ENCODE results near the gene TP63. TPM values are rescaled to one million over a fixed set of nuclear protein-coding genes. Genes with fewer than 3 reads are reported as not detected.
"Not testable (repeated sequence)": the region's sequence is repeated elsewhere in the genome, so short reads cannot be mapped to it uniquely, and the experiment has no call there.

Gene TP63
- total RNA-seq, 1 donor from 2014 or later: 1.1 TPM

DNA sequence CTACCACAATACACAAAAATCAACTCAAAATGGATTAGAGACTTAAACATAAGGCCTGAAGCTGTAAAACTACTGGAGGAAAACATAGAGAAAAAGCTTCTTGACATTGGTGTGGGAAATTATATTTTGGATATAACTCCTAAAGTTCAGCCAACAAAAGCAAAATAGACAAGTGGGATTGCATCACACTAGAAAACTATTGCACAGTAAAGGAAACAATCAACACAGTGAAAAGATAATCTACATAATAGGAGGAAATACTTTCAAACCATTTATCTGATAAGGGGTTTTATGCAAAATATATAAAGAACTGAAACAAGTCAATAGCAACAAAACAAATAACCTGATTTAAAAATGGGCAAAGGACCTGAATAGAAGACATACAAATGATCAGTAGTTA, 37.6 kb upstream of the TP63 start:
- Mint-ChIP-seq H3K27me3 (ENCODE audit: low read depth, unreplicated experiment) (no peaks in the 10 kb centered on the region), H3K36me3 (ENCODE audit: low read depth, unreplicated experiment) (no peaks in the 10 kb centered on the region), H3K27ac (ENCODE audit: unreplicated experiment) (no peak overlapping the region), H3K4me3 (ENCODE audit: unreplicated experiment) (no peak overlapping the region), H3K4me1 (ENCODE audit: low read depth, unreplicated experiment) (peaks cover 2% of the 10 kb centered on the region), H3K9me3 (ENCODE audit: unreplicated experiment) (no peaks in the 10 kb centered on the region)
- no peak overlapping the region for H3K4me3 ChIP-seq (ENCODE audit: insufficient read depth, low read depth, low read length)
- H4K20me1 ChIP-seq (ENCODE audit: insufficient read depth, low read length): no peaks in the 10 kb centered on the region
- no peaks in the 10 kb centered on the region for H3K36me3 ChIP-seq (ENCODE audit: insufficient read depth, low read length)
- no peak for TF ChIP-seq EZH2 (IDR thresholded peaks at IDR 0.05; ENCODE audit: insufficient read depth, low read length)
- no peak for TF ChIP-seq CTCF (IDR thresholded peaks at IDR 0.05; ENCODE audit: insufficient read depth, low read depth, low read length)
- FAIRE-seq: no peak
- no peak overlapping the region for H3K4me2 ChIP-seq (ENCODE audit: low read length)
- H3K9ac ChIP-seq (ENCODE audit: low read length): no peak overlapping the region
- no peak overlapping the region for H2AFZ ChIP-seq (ENCODE audit: low read depth, low read length)
- no peak for DNase-seq (ENCODE audit: low read depth)
- no peaks in the 10 kb centered on the region for H3K4me1 ChIP-seq (ENCODE audit: insufficient read depth, low read length)
- no peaks in the 10 kb centered on the region for H3K27me3 ChIP-seq (ENCODE audit: insufficient read depth, low read length)
- no peaks in the 10 kb centered on the region for H3K9me3 ChIP-seq (ENCODE audit: insufficient read depth, low read depth, low read length)
- no peak overlapping the region for H3K27ac ChIP-seq (ENCODE audit: low read depth, low read length)
- no peaks in the 10 kb centered on the region for H3K79me2 ChIP-seq (ENCODE audit: insufficient read depth, low read length)

DNA sequence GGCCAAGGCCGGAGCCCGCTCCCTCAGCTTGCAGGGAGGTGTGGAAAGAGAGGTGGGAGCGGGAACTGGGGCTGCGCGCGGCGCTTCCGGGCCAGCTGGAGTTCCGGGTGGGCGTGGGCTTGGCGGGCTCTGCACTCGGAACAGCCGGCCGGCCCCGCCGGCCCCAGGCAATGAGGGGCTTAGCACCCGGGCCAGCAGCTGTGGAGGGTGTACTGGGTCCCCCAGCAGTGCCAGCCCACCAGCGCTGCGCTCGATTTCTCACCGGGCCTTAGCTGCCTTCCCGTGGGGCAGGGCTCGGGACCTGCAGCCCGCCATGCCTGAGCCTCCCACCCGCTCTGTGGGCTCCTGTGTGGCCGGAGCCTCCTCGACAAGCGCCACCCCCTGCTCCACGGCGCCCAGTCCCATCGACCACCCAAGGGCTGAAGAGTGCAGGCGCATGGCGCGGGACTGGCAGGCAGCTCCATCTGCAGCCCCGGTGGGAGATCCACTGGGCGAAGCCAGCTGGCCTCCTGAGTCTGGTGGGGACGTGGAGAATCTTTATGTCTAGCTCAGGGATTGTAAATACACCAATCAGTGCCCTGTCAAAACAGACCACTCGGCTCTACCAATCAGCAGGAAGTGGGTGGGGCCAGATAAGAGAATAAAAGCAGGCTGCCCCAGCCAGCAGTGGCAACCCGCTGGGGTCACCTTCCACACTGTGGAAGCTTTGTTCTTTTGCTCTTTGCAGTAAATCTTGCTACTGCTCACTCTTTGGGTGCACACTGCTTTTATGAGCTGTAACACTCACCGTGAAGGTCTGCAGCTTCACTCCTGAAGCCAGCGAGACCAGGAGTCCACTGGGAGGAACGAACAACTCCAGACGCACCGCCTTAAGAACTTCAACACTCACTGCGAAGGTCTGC, 34.9 kb upstream of the TP63 start:
- H3K9me3 Mint-ChIP-seq (ENCODE audit: unreplicated experiment); H3K27ac Mint-ChIP-seq (ENCODE audit: unreplicated experiment); H3K4me2 ChIP-seq (ENCODE audit: low read length); H3K36me3 Mint-ChIP-seq (ENCODE audit: low read depth, unreplicated experiment); H3K9ac ChIP-seq (ENCODE audit: low read length); H3K27me3 Mint-ChIP-seq (ENCODE audit: low read depth, unreplicated experiment); H3K27me3 ChIP-seq (ENCODE audit: insufficient read depth, low read length); H3K9me3 ChIP-seq (ENCODE audit: insufficient read depth, low read depth, low read length); H3K4me1 Mint-ChIP-seq (ENCODE audit: low read depth, unreplicated experiment); H2AFZ ChIP-seq (ENCODE audit: low read depth, low read length); H3K79me2 ChIP-seq (ENCODE audit: insufficient read depth, low read length); H4K20me1 ChIP-seq (ENCODE audit: insufficient read depth, low read length); H3K36me3 ChIP-seq (ENCODE audit: insufficient read depth, low read length); H3K4me3 ChIP-seq (ENCODE audit: insufficient read depth, low read depth, low read length); H3K27ac ChIP-seq (ENCODE audit: low read depth, low read length); DNase-seq (ENCODE audit: low read depth); H3K4me3 Mint-ChIP-seq (ENCODE audit: unreplicated experiment); FAIRE-seq; H3K4me1 ChIP-seq (ENCODE audit: insufficient read depth, low read length): not testable (repeated sequence)

DNA sequence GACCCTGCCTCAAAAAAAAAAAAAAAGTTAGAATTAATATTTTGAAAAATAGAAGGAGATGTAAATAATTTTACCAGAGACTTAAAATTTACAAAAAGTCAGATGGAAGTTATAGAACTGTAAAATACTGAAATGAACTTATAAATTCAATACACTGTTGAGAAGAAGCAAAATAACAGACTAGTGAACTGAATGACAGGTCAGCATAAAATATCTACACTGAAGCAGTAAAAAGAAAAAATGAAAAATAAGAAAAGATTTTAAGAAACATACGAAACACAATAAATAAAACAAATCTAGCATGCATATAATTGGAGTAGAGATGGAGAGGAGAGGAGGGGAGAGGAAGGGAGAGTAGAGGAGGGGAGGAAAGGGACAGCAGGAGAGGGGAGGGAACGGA, 33.3 kb upstream of the TP63 start:
- no peaks in the 10 kb centered on the region for H3K36me3 Mint-ChIP-seq (ENCODE audit: low read depth, unreplicated experiment)
- FAIRE-seq (no peak), DNase-seq (ENCODE audit: low read depth) (no peak)
- no peaks in the 10 kb centered on the region for H3K9me3 ChIP-seq (ENCODE audit: insufficient read depth, low read depth, low read length)
- no peaks in the 10 kb centered on the region for H3K9me3 Mint-ChIP-seq (ENCODE audit: unreplicated experiment)
- no peaks in the 10 kb centered on the region for H3K27me3 ChIP-seq (ENCODE audit: insufficient read depth, low read length)
- H3K4me3 ChIP-seq (ENCODE audit: insufficient read depth, low read depth, low read length): no peak overlapping the region
- H3K4me1 Mint-ChIP-seq (ENCODE audit: low read depth, unreplicated experiment): no peaks in the 10 kb centered on the region
- H3K4me2 ChIP-seq (ENCODE audit: low read length): no peak overlapping the region
- H3K4me1 ChIP-seq (ENCODE audit: insufficient read depth, low read length): no peaks in the 10 kb centered on the region
- peaks cover 5% of the 10 kb centered on the region for H3K27me3 Mint-ChIP-seq (ENCODE audit: low read depth, unreplicated experiment)
- H3K27ac Mint-ChIP-seq (ENCODE audit: unreplicated experiment): no peak overlapping the region
- H4K20me1 ChIP-seq (ENCODE audit: insufficient read depth, low read length): no peaks in the 10 kb centered on the region
- H3K9ac ChIP-seq (ENCODE audit: low read length): no peak overlapping the region
- TF ChIP-seq EZH2 (IDR thresholded peaks at IDR 0.05; ENCODE audit: insufficient read depth, low read length) (no peak), CTCF (IDR thresholded peaks at IDR 0.05; ENCODE audit: insufficient read depth, low read depth, low read length) (no peak)
- no peaks in the 10 kb centered on the region for H3K79me2 ChIP-seq (ENCODE audit: insufficient read depth, low read length)
- no peak overlapping the region for H3K4me3 Mint-ChIP-seq (ENCODE audit: unreplicated experiment)
- H2AFZ ChIP-seq (ENCODE audit: low read depth, low read length): no peak overlapping the region
- H3K27ac ChIP-seq (ENCODE audit: low read depth, low read length): no peak overlapping the region
- no peaks in the 10 kb centered on the region for H3K36me3 ChIP-seq (ENCODE audit: insufficient read depth, low read length)

All from astrocyte (in vitro differentiated cells and primary cell).